Diencephalon (tissue), 1 donor: ENCODE data around the gene GOLGA6A. TPM values are rescaled to one million over a fixed set of nuclear protein-coding genes. Genes with fewer than 3 reads are reported as not detected.

Source experiments
- small RNA-seq: library from RNA; depleted of rRNA; stranded (forward); fragments of <200 nt; gene quantifications from one replicate; pipeline ENCODE3, GENCODE V24; 2014
- total RNA-seq: library from RNA; depleted of rRNA; stranded (reverse); fragments of >200 nt; gene quantifications from one replicate; pipeline ENCODE4 v1.2.3, GENCODE V29; 2014

GOLGA6A gene
- total RNA-seq: 0.23 TPM

GRCh38 chr15:74082450-74082849 is at the start of gene GOLGA6A:
TSS of gene GOLGA6A (minus strand) at chr15:74082550. CDS start at chr15:74082509, 41 bp downstream.

GRCh38 chr15:74130155-74130848 is 48.0 kb upstream of the GOLGA6A start, which contains the start of gene ISLR2:
TSS of gene ISLR2 (plus strand) at chr15:74130586. CDS start at chr15:74132755, 2,169 bp downstream.

Small RNA genes lying within 50 kb of the gene (small RNA-seq; reads per million reads assigned to genes)
- gene RN7SL429P: not detected

Other genes starting within 250 kb of the GOLGA6A start
- gene TBC1D21, start 209.0 kb downstream of the GOLGA6A start, total RNA-seq: not detected
- gene LOXL1, start 156.1 kb downstream of the GOLGA6A start, total RNA-seq: 7.4 TPM
- gene STOML1, start 90.3 kb downstream of the GOLGA6A start, total RNA-seq: 42.7 TPM
- 9.0 TPM for gene PML, start 87.8 kb downstream of the GOLGA6A start, total RNA-seq
- 60.2 TPM for gene ISLR2, start 48.0 kb upstream of the GOLGA6A start, total RNA-seq
- gene ISLR, start 91.2 kb upstream of the GOLGA6A start, total RNA-seq: 14.5 TPM
- gene STRA6, start 120.2 kb upstream of the GOLGA6A start, total RNA-seq: 6.7 TPM
- gene CCDC33, start 153.8 kb upstream of the GOLGA6A start, total RNA-seq: 1.6 TPM